Activated CD4-positive, CD25-positive, alpha-beta regulatory T cell treated with anti-CD3 and anti-CD28 coated beads, Interleukin-2, amount 50 U/mL, for 72 hours (primary cell): ENCODE results near the gene MPP4.

Source experiments
- DNase-seq: peaks from one replicate; pipeline ENCODE4 v3.0.0; 2021

The MPP4 gene

GRCh38 chr2:201621293-201621999 is 77.0 kb downstream of the MPP4 start:
- DNase-seq = no peak

- DNase-seq = no peak
These were observed 79.4 kb downstream of the MPP4 start for GRCh38 chr2:201618744-201619662.

GRCh38 chr2:201608021-201608420 is 90.4 kb downstream of the MPP4 start:
- DNase-seq = no peak

- no peak for DNase-seq
These were observed 90.9 kb downstream of the MPP4 start for GRCh38 chr2:201607568-201607967.

GRCh38 chr2:201600906-201601305 is 97.5 kb downstream of the MPP4 start:
- DNase-seq = no peak

GRCh38 chr2:201597397-201597796 is 101.0 kb downstream of the MPP4 start:
- no peak for DNase-seq
